ENCODE measurements around the gene CAMK1D. TPM values are rescaled to one million over a fixed set of nuclear protein-coding genes. Genes with fewer than 3 reads are reported as not detected.

CAMK1D gene
- total and polyA plus RNA-seq, 10 of the 15 experiments (the other 5 are each of a cell fraction or from before 2014, with no cell fraction given), result 2.1 to 35.5 (median 14.7) TPM

DNA sequence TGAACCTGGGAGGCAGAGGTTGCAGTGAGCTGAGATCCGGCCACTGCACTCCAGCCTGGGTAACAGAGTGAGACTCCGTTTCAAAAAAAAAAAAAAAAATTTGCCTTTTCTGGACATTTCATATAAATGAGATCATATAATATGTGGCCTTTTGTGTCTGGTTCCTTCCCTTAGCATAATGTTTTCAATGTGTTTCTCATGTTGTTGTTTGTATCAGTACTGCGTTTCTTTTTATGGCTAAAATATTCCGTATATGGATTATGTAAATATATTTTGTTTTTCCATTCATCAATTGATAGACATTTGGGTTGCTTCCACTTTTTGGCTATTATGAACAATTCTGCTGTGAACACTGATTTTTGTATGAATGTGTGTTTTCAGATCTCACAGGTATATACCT, 394.6 kb downstream of the CAMK1D start:
- POLR2A ChIA-PET, result no interaction called here
- intact Hi-C loops (cut with micrococcal nuclease; ENCODE audit: unreplicated experiment) (no loop called here), in situ Hi-C loops (cut with MboI) (no loop called here)
- Histone ChIP-seq H3K79me2 (ENCODE audit: control insufficient read depth, insufficient read depth, low read length) (no peaks in the 10 kb centered on the region), H3K9me3 (replicated peaks; ENCODE audit: control insufficient read depth, insufficient read depth, low read length) (no peaks in the 10 kb centered on the region), H3K4me1 (ENCODE audit: control insufficient read depth, insufficient read depth, low read length) (no peaks in the 10 kb centered on the region), H3K4me3 (no peak overlapping the region), H3K4me2 (ENCODE audit: control insufficient read depth, insufficient read depth) (no peak overlapping the region), H2AFZ (ENCODE audit: control insufficient read depth, low read depth, low read length) (no peak overlapping the region), H4K20me1 (ENCODE audit: control insufficient read depth, insufficient read depth) (no peaks in the 10 kb centered on the region), H3K9ac (ENCODE audit: control insufficient read depth, insufficient read depth, low read length) (no peak overlapping the region), H3K27ac (ENCODE audit: control insufficient read depth, insufficient read depth) (no peak overlapping the region), H3K36me3 (ENCODE audit: control insufficient read depth in 2 of 2, insufficient read depth in 2 of 2, low read length in 1 of 2) (no peaks in the 10 kb centered on the region), H3K27me3 (replicated peaks in 1 of 2; ENCODE audit: control insufficient read depth in 2 of 2, insufficient read depth in 2 of 2, low read length in 1 of 2) (no peaks in the 10 kb centered on the region)
- CTCF ChIA-PET, result no interaction called here
- 100% methylated on average over 4 of the region's 4 CpGs for WGBS (ENCODE audit: insufficient coverage, insufficient replicate concordance, low lambda C conversion rate, missing lambda C conversion rate)
- BruUV-seq (replicated peaks), result no TSS peak
- no peak for DNase-seq (ENCODE audit: low read depth, low spot score)
- no peak for FAIRE-seq
- ATAC-seq, result no peak
- SMC1A ChIA-PET (ENCODE audit: uncharacterized antibody, unreplicated experiment), result no interaction called here
- TF ChIP-seq PAX5 (IDR thresholded peaks at IDR 0.05; ENCODE audit: borderline replicate concordance, low read depth, low read length), result no peak
- no peak for TF ChIP-seq BMI1 (IDR thresholded peaks at IDR 0.05; ENCODE audit: borderline replicate concordance)
- RAD21 ChIA-PET (ENCODE audit: unreplicated experiment), result no interaction called here

DNA sequence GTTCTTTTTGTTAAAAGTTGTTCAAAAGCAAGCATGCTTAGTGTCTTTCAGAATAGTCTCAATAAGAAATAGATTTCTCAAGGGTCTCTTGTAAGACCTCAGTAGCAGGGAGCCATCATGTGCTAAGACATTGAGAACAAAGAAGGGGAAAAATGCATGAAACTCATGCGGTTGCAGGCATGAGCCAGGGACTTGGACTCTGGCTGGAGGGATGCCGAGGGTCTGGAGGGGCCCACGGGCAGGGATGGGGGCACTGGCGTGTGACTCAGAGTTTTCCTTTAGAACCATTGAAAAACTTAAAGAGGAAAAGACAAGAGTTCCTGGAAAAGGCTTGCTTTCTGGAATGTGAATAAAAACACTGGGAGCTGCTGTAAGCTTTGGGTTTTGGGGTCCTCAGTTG, 398.8 kb downstream of the CAMK1D start:
- CTCF ChIA-PET, result no interaction called here
- no TSS peak for BruUV-seq (replicated peaks)
- FAIRE-seq, result no peak
- Histone ChIP-seq H3K9ac (ENCODE audit: control insufficient read depth, insufficient read depth, low read length) (no peak overlapping the region), H4K20me1 (ENCODE audit: control insufficient read depth, insufficient read depth) (no peaks in the 10 kb centered on the region), H3K4me2 (ENCODE audit: control insufficient read depth, insufficient read depth) (no peak overlapping the region), H3K4me3 (no peak overlapping the region), H3K79me2 (ENCODE audit: control insufficient read depth, insufficient read depth, low read length) (no peaks in the 10 kb centered on the region), H3K27me3 (replicated peaks in 1 of 2; ENCODE audit: control insufficient read depth in 2 of 2, insufficient read depth in 2 of 2, low read length in 1 of 2) (no peaks in the 10 kb centered on the region), H3K4me1 (ENCODE audit: control insufficient read depth, insufficient read depth, low read length) (no peaks in the 10 kb centered on the region), H3K27ac (ENCODE audit: control insufficient read depth, insufficient read depth) (no peak overlapping the region), H2AFZ (ENCODE audit: control insufficient read depth, low read depth, low read length) (no peak overlapping the region), H3K36me3 (ENCODE audit: control insufficient read depth in 2 of 2, insufficient read depth in 2 of 2, low read length in 1 of 2) (no peaks in the 10 kb centered on the region), H3K9me3 (replicated peaks; ENCODE audit: control insufficient read depth, insufficient read depth, low read length) (no peaks in the 10 kb centered on the region)
- POLR2A ChIA-PET, result no interaction called here
- TF ChIP-seq NBN (IDR thresholded peaks at IDR 0.05), result no peak
- TF ChIP-seq PRDM15 (CRISPR knock-in tag; IDR thresholded peaks at IDR 0.05), result no peak
- TF ChIP-seq TCF7 (IDR thresholded peaks at IDR 0.05; ENCODE audit: borderline replicate concordance), result no peak
- TF ChIP-seq REST (IDR thresholded peaks at IDR 0.05; ENCODE audit: low read depth, low read length), result no peak
- in situ Hi-C loops (cut with MboI) (no loop called here), intact Hi-C loops (cut with micrococcal nuclease; ENCODE audit: unreplicated experiment) (no loop called here)
- RAD21 ChIA-PET (ENCODE audit: unreplicated experiment), result no interaction called here
- WGBS (ENCODE audit: insufficient coverage, insufficient replicate concordance, low lambda C conversion rate, missing lambda C conversion rate), result 80% methylated on average over 4 of the region's 4 CpGs
- SMC1A ChIA-PET (ENCODE audit: uncharacterized antibody, unreplicated experiment), result no interaction called here
- DNase-seq (ENCODE audit: low read depth, low spot score), result no peak
- no peak for ATAC-seq

Data from GM12878 (cell line).